GM06990 (cell line): Measurements from ENCODE around the gene COMT.

Experiments used
- DNase-seq: peaks from one replicate; pipeline ENCODE4 v3.0.0-alpha.2; 2011; ENCODE audit not compliant: insufficient read length; ENCODE audit errors: extremely low read depth
- H3K27me3 ChIP-seq: replicated peaks from 2 replicates; pipeline ENCODE4 v1.6.0; 2011; ENCODE audit warnings: low read length; ENCODE audit not compliant: control insufficient read depth, insufficient read depth
- H3K36me3 ChIP-seq: 2 replicates; pipeline ENCODE4 v1.5.1; 2011; ENCODE audit warnings: low read length; ENCODE audit not compliant: control insufficient read depth, insufficient read depth
- H3K4me3 ChIP-seq: replicated peaks from 2 replicates; pipeline ENCODE4 v1.5.1; 2011; ENCODE audit warnings: low read depth, mild to moderate bottlenecking, control low read depth, low read length
- CTCF ChIP-seq: IDR thresholded peaks from 2 replicates; pipeline ENCODE4 v1.5.1; 2011; ENCODE audit warnings: low read length, control low read depth, mild to moderate bottlenecking, inconsistent platforms; ENCODE audit not compliant: insufficient read depth, poor library complexity, severe bottlenecking

COMT gene

GRCh38 chr22:19973551-19974267, 32.1 kb downstream of the COMT start:
- TF ChIP-seq CTCF: no peak
- no peak overlapping the region for H3K4me3 ChIP-seq
- H3K36me3 ChIP-seq: no peaks in the 10 kb centered on the region
- no peaks in the 10 kb centered on the region for H3K27me3 ChIP-seq
- no peak for DNase-seq

DNA sequence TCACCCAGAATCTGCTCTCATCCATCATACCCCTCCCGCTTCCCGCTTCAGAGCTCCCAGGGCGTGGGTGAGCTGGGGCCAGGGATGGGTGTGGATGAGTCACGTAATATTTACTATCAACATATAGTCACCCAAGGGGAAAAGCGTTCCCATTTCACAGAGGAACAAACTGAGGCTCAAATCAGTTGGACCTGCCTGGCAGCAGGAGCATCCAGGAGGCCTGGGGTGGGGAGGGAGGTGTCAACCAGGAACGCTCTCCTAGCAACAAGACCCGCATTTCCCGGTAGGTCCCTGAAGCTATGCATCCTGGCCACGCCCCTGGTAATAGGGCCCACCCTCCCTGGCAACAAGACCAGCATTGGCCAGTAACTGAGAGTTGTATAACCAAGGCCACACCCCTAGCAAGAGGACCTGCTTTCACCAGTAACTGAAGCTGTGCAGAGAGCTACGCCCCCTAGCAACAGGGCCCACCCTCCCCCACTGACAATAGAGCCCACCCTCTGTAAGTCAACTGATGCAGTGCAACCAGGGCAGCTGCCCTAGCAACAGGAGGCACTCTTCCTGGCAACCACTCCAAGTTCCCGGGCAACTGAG, 32.8 kb downstream of the COMT start:
- H3K27me3 ChIP-seq: no peaks in the 10 kb centered on the region
- TF ChIP-seq CTCF: no peak
- no peak for DNase-seq

GRCh38 chr22:19974935-19975706, 33.5 kb downstream of the COMT start:
- no peaks in the 10 kb centered on the region for H3K27me3 ChIP-seq
- H3K4me3 ChIP-seq: no peak overlapping the region
- no peak for DNase-seq
- TF ChIP-seq CTCF: no peak
- H3K36me3 ChIP-seq: no peaks in the 10 kb centered on the region

More for the DNA sequence above, 32.8 kb downstream of the COMT start:
- H3K36me3 ChIP-seq: no peaks in the 10 kb centered on the region
- H3K4me3 ChIP-seq: no peak overlapping the region

GRCh38 chr22:19975707-19976035, 34.1 kb downstream of the COMT start:
- Histone ChIP-seq H3K4me3 (no peak overlapping the region), H3K27me3 (no peaks in the 10 kb centered on the region), H3K36me3 (no peaks in the 10 kb centered on the region)
- DNase-seq: no peak
- no peak for TF ChIP-seq CTCF

DNA sequence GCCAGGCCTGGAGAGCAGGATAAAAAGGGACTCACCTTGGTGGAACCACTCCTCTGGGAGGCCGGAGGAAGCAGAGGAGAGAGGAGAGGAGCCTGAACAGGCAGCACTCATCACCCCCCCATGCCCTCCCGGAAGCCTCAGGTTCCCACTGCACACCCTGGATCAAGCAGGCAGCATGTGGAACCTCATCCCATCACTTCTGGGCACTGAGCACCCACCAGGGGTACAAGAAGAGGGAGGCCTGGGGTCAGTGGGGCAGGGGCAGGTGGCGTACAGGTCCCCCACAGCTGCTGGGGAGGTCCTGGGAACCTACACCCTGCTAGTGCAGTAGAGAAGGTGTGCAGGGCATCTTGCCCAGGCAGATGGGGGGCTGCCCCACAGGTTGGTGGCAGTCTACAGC, 35.1 kb downstream of the COMT start:
- no peak for DNase-seq
- TF ChIP-seq CTCF: no peak
- H3K36me3 ChIP-seq: no peaks in the 10 kb centered on the region
- no peaks in the 10 kb centered on the region for H3K27me3 ChIP-seq
- H3K4me3 ChIP-seq: no peak overlapping the region
